HG02840 (cell line): ENCODE data around the gene CYP21A2.
"Not testable (repeated sequence)": the region's sequence is repeated elsewhere in the genome, so short reads cannot be mapped to it uniquely, and the experiment has no call there.

Experiments used
- ATAC-seq: cut with Tn5 transposase; IDR thresholded peaks from one replicate; pipeline ENCODE4 v1.9.1; 2021; ENCODE audit warnings: mild to moderate bottlenecking, moderate library complexity, moderate number of reproducible peaks; ENCODE audit not compliant: unreplicated experiment, low FRiP score

The CYP21A2 gene

GRCh38 chr6:32028631-32029030 lies 9.6 kb upstream of the CYP21A2 start:
- not testable (repeated sequence) for ATAC-seq

- ATAC-seq, result not testable (repeated sequence)
Measured at GRCh38 chr6:32029553-32029952, 8.7 kb upstream of the CYP21A2 start.

- ATAC-seq, result not testable (repeated sequence)
Measured at GRCh38 chr6:32035283-32036013, 2.8 kb upstream of the CYP21A2 start.

GRCh38 chr6:32037136-32037535 lies 1.1 kb upstream of the CYP21A2 start:
- not testable (repeated sequence) for ATAC-seq

GRCh38 chr6:32038878-32039277 lies 663 bp downstream of the CYP21A2 start:
- ATAC-seq, result not testable (repeated sequence)

GRCh38 chr6:32039321-32040274 lies 1.4 kb downstream of the CYP21A2 start:
- ATAC-seq, result not testable (repeated sequence)

GRCh38 chr6:32040299-32041049 lies 2.3 kb downstream of the CYP21A2 start:
- not testable (repeated sequence) for ATAC-seq

- not testable (repeated sequence) for ATAC-seq
Measured at GRCh38 chr6:32041050-32041321, 2.8 kb downstream of the CYP21A2 start.

GRCh38 chr6:32041385-32041784 lies 3.2 kb downstream of the CYP21A2 start:
- ATAC-seq, result not testable (repeated sequence)

GRCh38 chr6:32042276-32042675 lies 4.1 kb downstream of the CYP21A2 start:
- not testable (repeated sequence) for ATAC-seq

GRCh38 chr6:32043589-32044380 lies 5.6 kb downstream of the CYP21A2 start:
- ATAC-seq, result not testable (repeated sequence)

GRCh38 chr6:32044916-32045315 lies 6.7 kb downstream of the CYP21A2 start:
- not testable (repeated sequence) for ATAC-seq

- ATAC-seq, result no peak
Measured at GRCh38 chr6:32045811-32046449, 7.7 kb downstream of the CYP21A2 start.

- ATAC-seq, result no peak
Measured at GRCh38 chr6:32046450-32047083, 8.4 kb downstream of the CYP21A2 start.

- ATAC-seq, result no peak
Measured at GRCh38 chr6:32047084-32047478, 8.9 kb downstream of the CYP21A2 start.

- no peak for ATAC-seq
Measured at GRCh38 chr6:32047539-32047854, 9.3 kb downstream of the CYP21A2 start.

GRCh38 chr6:32047855-32048766 lies 9.9 kb downstream of the CYP21A2 start:
- ATAC-seq, result no peak

- not testable (repeated sequence) for ATAC-seq
Measured at GRCh38 chr6:32049149-32049548, 10.9 kb downstream of the CYP21A2 start.
